ENCODE data around the gene KIAA1217.

The KIAA1217 gene

GRCh38 chr10:24505759-24506158 lies 296.8 kb downstream of the KIAA1217 start:
- no peak for DNase-seq

GRCh38 chr10:24513155-24513554 lies 304.2 kb downstream of the KIAA1217 start:
- DNase-seq, result no peak

- DNase-seq, result no peak
These were observed 306.5 kb downstream of the KIAA1217 start for GRCh38 chr10:24515481-24515880.

- no peak for DNase-seq
These were observed 309.5 kb downstream of the KIAA1217 start for GRCh38 chr10:24518411-24518810.

GRCh38 chr10:24518981-24519597 lies 310.2 kb downstream of the KIAA1217 start:
- DNase-seq, result peak; percentile 41 to 66 (median 52)

GRCh38 chr10:24519950-24520349 lies 311.0 kb downstream of the KIAA1217 start:
- DNase-seq, result no peak

- no peak for DNase-seq
These were observed 315.4 kb downstream of the KIAA1217 start for GRCh38 chr10:24524314-24524713.

- DNase-seq, result no peak
These were observed 317.2 kb downstream of the KIAA1217 start for GRCh38 chr10:24526085-24526649.

GRCh38 chr10:24528946-24529345 lies 320.0 kb downstream of the KIAA1217 start:
- DNase-seq, result no peak

GRCh38 chr10:24531439-24531838 lies 322.5 kb downstream of the KIAA1217 start:
- no peak for DNase-seq

GRCh38 chr10:24533981-24534380 lies 325.0 kb downstream of the KIAA1217 start:
- DNase-seq, result no peak

- DNase-seq, result no peak
These were observed 327.7 kb downstream of the KIAA1217 start for GRCh38 chr10:24536636-24537035.

- no peak for DNase-seq
These were observed 332.4 kb downstream of the KIAA1217 start for GRCh38 chr10:24541239-24541753.

- DNase-seq, result no peak
These were observed 333.7 kb downstream of the KIAA1217 start for GRCh38 chr10:24542314-24543270.

- no peak for DNase-seq
These were observed 335.8 kb downstream of the KIAA1217 start for GRCh38 chr10:24544776-24545175.

GRCh38 chr10:24545585-24545984 lies 336.6 kb downstream of the KIAA1217 start:
- no peak for DNase-seq

- DNase-seq, result no peak
These were observed 341.7 kb downstream of the KIAA1217 start for GRCh38 chr10:24550680-24551079.

GRCh38 chr10:24551161-24551560 lies 342.2 kb downstream of the KIAA1217 start:
- no peak for DNase-seq

GRCh38 chr10:24552346-24553016 lies 343.5 kb downstream of the KIAA1217 start:
- DNase-seq, result no peak

- no peak for DNase-seq
These were observed 344.2 kb downstream of the KIAA1217 start for GRCh38 chr10:24553051-24553612.

- DNase-seq, result no peak
These were observed 345.1 kb downstream of the KIAA1217 start for GRCh38 chr10:24554036-24554435.

- DNase-seq, result no peak
These were observed 347.3 kb downstream of the KIAA1217 start for GRCh38 chr10:24556126-24556749.
